Measurements from ENCODE around the gene PEMT. TPM values are rescaled to one million over a fixed set of nuclear protein-coding genes. Genes with fewer than 3 reads are reported as not detected.

PEMT gene
- total RNA-seq, 2 experiments from 2014 or later = 11.4 to 12.0 TPM

DNA sequence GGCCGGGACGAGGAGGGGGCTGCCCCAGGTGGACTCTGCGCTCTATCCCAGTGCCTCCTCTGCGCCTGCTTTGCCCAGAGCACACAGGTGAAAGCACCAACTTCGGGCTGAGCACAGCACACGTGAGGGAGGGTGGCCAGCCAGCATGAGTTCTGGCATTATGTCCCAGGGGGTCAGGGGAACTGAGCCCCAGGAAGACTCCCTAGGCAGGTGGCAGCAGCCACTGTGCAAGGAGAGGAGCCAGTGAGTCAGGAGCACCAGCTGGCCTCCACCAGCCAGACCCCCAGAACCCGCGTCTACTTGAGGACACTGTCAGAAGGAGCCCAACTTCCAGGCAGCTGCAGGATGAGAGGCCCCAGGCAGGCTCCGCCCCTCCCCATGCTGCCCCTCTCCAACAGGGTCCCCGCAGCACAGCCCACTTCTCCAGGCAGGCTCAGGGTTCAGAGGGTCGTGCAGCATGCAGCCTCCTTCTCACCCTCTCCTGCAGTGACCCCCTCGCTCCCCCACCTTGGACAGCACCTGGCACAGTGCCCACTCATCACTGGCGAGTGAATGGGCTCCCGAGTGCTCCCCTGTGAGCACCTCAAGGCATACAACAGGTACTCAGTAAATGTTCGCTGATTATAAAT is 51.1 kb downstream of the PEMT start:
- DNase-seq = no peak
- Histone ChIP-seq H3K9me3 (ENCODE audit: control insufficient read depth in 1 of 2, insufficient read depth in 1 of 2, low read length in 2 of 2) (no peaks in the 10 kb centered on the region), H3K27me3 (ENCODE audit: control insufficient read depth in 1 of 2, insufficient read depth in 2 of 2, low read length in 2 of 2) (no peaks in the 10 kb centered on the region), H3K4me3 (ENCODE audit: low read length) (no peak overlapping the region), H3K27ac (ENCODE audit: low read depth in 1 of 2, low read length in 2 of 2) (no peak overlapping the region), H3K4me1 (ENCODE audit: insufficient read depth, low read length) (no peaks in the 10 kb centered on the region), H3K36me3 (ENCODE audit: insufficient read depth, low read length) (no peaks in the 10 kb centered on the region)
- Mint-ChIP-seq H3K36me3 (ENCODE audit: low read depth) (no peaks in the 10 kb centered on the region), H3K4me1 (ENCODE audit: low read depth) (no peaks in the 10 kb centered on the region), H3K4me3 (no peak overlapping the region), H3K27ac (no peak overlapping the region), H3K9me3 (no peaks in the 10 kb centered on the region), H3K27me3 (no peaks in the 10 kb centered on the region)
- ChIA-PET CTCF (no interaction called here), POLR2A (no interaction called here)
- no peak for ATAC-seq (ENCODE audit: poor library complexity)
- intact Hi-C loops (cut with DNase I, micrococcal nuclease) = no loop called here
- TF ChIP-seq, protein P1, sequence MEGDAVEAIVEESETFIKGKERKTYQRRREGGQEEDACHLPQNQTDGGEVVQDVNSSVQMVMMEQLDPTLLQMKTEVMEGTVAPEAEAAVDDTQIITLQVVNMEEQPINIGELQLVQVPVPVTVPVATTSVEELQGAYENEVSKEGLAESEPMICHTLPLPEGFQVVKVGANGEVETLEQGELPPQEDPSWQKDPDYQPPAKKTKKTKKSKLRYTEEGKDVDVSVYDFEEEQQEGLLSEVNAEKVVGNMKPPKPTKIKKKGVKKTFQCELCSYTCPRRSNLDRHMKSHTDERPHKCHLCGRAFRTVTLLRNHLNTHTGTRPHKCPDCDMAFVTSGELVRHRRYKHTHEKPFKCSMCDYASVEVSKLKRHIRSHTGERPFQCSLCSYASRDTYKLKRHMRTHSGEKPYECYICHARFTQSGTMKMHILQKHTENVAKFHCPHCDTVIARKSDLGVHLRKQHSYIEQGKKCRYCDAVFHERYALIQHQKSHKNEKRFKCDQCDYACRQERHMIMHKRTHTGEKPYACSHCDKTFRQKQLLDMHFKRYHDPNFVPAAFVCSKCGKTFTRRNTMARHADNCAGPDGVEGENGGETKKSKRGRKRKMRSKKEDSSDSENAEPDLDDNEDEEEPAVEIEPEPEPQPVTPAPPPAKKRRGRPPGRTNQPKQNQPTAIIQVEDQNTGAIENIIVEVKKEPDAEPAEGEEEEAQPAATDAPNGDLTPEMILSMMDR (IDR thresholded peaks at IDR 0.05) = no peak

DNA sequence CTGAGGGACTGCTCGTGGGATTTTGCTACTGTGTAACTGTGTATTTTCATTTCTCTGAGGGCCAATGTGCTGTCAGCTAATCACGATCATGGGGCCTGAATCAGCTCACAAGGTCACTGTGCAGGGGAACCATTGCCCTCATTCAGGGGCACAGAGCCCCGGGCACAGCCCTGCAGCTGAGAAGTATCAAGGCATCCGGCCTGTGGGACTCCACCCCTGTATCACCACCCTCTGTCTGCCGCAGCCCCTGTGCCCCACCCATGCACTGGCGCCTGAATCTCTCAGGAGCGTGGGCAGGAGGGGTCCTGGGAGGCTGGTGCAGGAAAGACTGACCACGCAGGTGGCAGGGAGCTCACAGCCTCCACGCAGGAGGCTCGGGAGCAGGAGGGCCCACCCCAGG is 51.9 kb downstream of the PEMT start:
- Histone ChIP-seq H3K27ac (ENCODE audit: low read depth in 1 of 2, low read length in 2 of 2) (no peak overlapping the region), H3K4me1 (ENCODE audit: insufficient read depth, low read length) (no peaks in the 10 kb centered on the region), H3K27me3 (ENCODE audit: control insufficient read depth in 1 of 2, insufficient read depth in 2 of 2, low read length in 2 of 2) (no peaks in the 10 kb centered on the region), H3K4me3 (ENCODE audit: low read length) (no peak overlapping the region), H3K36me3 (ENCODE audit: insufficient read depth, low read length) (no peaks in the 10 kb centered on the region), H3K9me3 (ENCODE audit: control insufficient read depth in 1 of 2, insufficient read depth in 1 of 2, low read length in 2 of 2) (no peaks in the 10 kb centered on the region)
- Mint-ChIP-seq H3K27me3 (no peaks in the 10 kb centered on the region), H3K4me1 (ENCODE audit: low read depth) (no peaks in the 10 kb centered on the region), H3K9me3 (no peaks in the 10 kb centered on the region), H3K36me3 (ENCODE audit: low read depth) (no peaks in the 10 kb centered on the region), H3K4me3 (no peak overlapping the region), H3K27ac (no peak overlapping the region)
- POLR2A ChIA-PET = no interaction called here
- ATAC-seq (ENCODE audit: poor library complexity) (no peak), DNase-seq (no peak)
- CTCF ChIA-PET = interaction anchor here (0.7 kb wide), 1 partner anchor 9 kb away, joined by 3 read pairs; no protein-coding TSS in a partner anchor
- intact Hi-C loops (cut with DNase I, micrococcal nuclease) = no loop called here
- TF ChIP-seq, protein P1 (IDR thresholded peaks at IDR 0.05) = no peak

DNA sequence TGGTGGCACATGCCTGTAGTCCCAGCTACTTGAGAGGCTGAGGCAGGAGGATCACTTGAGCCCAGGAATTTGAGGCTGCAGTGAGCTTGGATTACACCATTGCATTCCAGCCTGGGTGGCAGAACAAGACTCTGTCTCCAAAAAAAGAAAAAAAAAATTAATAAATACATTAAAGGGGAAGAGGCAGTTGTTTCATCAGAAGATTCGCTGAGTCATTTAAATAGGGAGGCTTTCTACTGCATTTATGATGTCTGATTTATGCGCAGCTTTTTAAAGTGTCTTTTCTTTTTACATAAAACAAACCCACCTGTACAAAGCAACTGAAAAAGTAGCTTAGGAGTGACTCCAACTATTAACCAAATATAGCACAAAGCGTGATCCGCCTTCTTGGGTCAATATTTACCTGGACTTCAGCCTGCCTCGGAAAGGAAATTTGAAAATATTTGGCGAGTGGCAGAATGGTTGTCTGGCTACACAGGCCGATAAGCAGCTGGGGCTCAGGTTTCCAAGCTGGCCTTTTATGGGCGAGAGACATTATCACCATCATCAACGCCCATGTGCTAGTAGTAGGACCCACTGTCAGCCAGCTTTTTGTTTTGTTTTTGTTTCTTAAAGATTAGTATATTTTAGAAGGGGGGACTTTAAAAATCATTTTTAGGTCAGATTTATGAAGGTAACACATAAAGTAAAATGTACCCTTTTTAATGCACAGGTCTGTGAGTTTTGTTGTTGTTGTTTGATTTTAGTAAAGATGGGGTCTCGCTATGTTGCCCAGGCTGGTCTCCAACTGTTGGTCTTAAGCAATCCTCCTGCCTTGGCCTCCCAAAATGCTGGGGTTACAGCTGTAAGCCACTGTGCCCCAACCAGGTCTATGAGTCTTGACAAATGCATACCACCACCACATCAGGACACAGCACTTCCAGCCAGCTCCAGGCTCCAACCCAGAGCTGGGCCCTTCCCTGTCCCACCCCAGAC is 52.8 kb downstream of the PEMT start:
- H3K36me3 Mint-ChIP-seq (ENCODE audit: low read depth) = no peaks in the 10 kb centered on the region
- H3K27ac Mint-ChIP-seq = no peak overlapping the region
- TF ChIP-seq, protein P1 (IDR thresholded peaks at IDR 0.05) = no peak
- Histone ChIP-seq H3K27ac (ENCODE audit: low read depth in 1 of 2, low read length in 2 of 2) (no peak overlapping the region), H3K9me3 (ENCODE audit: control insufficient read depth in 1 of 2, insufficient read depth in 1 of 2, low read length in 2 of 2) (no peaks in the 10 kb centered on the region), H3K27me3 (ENCODE audit: control insufficient read depth in 1 of 2, insufficient read depth in 2 of 2, low read length in 2 of 2) (no peaks in the 10 kb centered on the region), H3K4me1 (ENCODE audit: insufficient read depth, low read length) (no peaks in the 10 kb centered on the region), H3K36me3 (ENCODE audit: insufficient read depth, low read length) (no peaks in the 10 kb centered on the region), H3K4me3 (ENCODE audit: low read length) (no peak overlapping the region)
- intact Hi-C loops (cut with DNase I, micrococcal nuclease) = no loop called here
- ChIA-PET CTCF (interaction anchor here (0.7 kb wide), 1 partner anchor 8 kb away, joined by 3 read pairs; no protein-coding TSS in a partner anchor), POLR2A (no interaction called here)
- H3K27me3 Mint-ChIP-seq = no peaks in the 10 kb centered on the region
- H3K4me3 Mint-ChIP-seq = no peak overlapping the region
- DNase-seq (no peak), ATAC-seq (ENCODE audit: poor library complexity) (no peak)
- H3K4me1 Mint-ChIP-seq (ENCODE audit: low read depth) = no peaks in the 10 kb centered on the region
- no peaks in the 10 kb centered on the region for H3K9me3 Mint-ChIP-seq

All from CD4-positive, alpha-beta T cell (primary cell).